H9 (cell line): ENCODE measurements around the gene C2orf92. TPM values are rescaled to one million over a fixed set of nuclear protein-coding genes. Genes with fewer than 3 reads are reported as not detected.

Experiments used
- DNase-seq: peaks from one replicate; pipeline ENCODE4 v3.0.0-alpha.2; 2017
- H2AFZ ChIP-seq: one replicate; pipeline ENCODE4 v1.6.1; 2013; ENCODE audit warnings: mild to moderate bottlenecking, low read length, control low read depth, moderate library complexity
- H2AK5ac ChIP-seq: 2 replicates; pipeline ENCODE4 v1.6.1; 2013; ENCODE audit warnings: low read length, control low read depth, mixed read lengths; ENCODE audit not compliant: insufficient read length
- H2BK120ac ChIP-seq: one replicate; pipeline ENCODE4 v1.6.1; 2013; ENCODE audit warnings: low read depth, mild to moderate bottlenecking, low read length, control low read depth, inconsistent platforms; ENCODE audit not compliant: poor library complexity, severe bottlenecking
- H2BK12ac ChIP-seq: 2 replicates; pipeline ENCODE4 v1.6.1; 2013; ENCODE audit warnings: low read length, control low read depth, mixed read lengths, low read depth; ENCODE audit not compliant: insufficient read length
- H2BK15ac ChIP-seq: 2 replicates; pipeline ENCODE4 v1.6.1; 2013; ENCODE audit warnings: low read depth, low read length, control low read depth
- H2BK20ac ChIP-seq: one replicate; pipeline ENCODE4 v1.6.1; 2013; ENCODE audit warnings: low read depth, mild to moderate bottlenecking, low read length, control low read depth, inconsistent platforms; ENCODE audit not compliant: poor library complexity, severe bottlenecking
- H2BK5ac ChIP-seq: 2 replicates; pipeline ENCODE4 v1.6.1; 2013; ENCODE audit warnings: low read length, control low read depth, mixed read lengths; ENCODE audit not compliant: insufficient read length
- H3K14ac ChIP-seq: 2 replicates; pipeline ENCODE4 v1.6.1; 2013; ENCODE audit warnings: low read length, control low read depth; ENCODE audit not compliant: insufficient read depth
- H3K18ac ChIP-seq: 2 replicates; pipeline ENCODE4 v1.6.1; 2013; ENCODE audit warnings: low read depth, mild to moderate bottlenecking, mixed read lengths, low read length, control low read depth; ENCODE audit not compliant: insufficient read length
- H3K23ac ChIP-seq: 2 replicates; pipeline ENCODE4 v1.6.1; 2013; ENCODE audit warnings: low read length, control low read depth, mixed read lengths, low read depth; ENCODE audit not compliant: insufficient read length
- H3K23me2 ChIP-seq: 2 replicates; pipeline ENCODE4 v1.6.1; 2013; ENCODE audit warnings: low read depth, mild to moderate bottlenecking, mixed read lengths, low read length, control low read depth; ENCODE audit not compliant: insufficient read length, poor library complexity, severe bottlenecking
- H3K27ac ChIP-seq: 2 replicates; pipeline ENCODE4 v1.5.1; 2013; ENCODE audit warnings: low read length, control low read depth, mixed read lengths, low read depth; ENCODE audit not compliant: insufficient read length
- H3K27me3 ChIP-seq: 2 replicates; pipeline ENCODE4 v1.6.1; 2013; ENCODE audit warnings: low read length, control low read depth, inconsistent platforms; ENCODE audit not compliant: insufficient read depth
- H3K4ac ChIP-seq: 2 replicates; pipeline ENCODE4 v1.6.1; 2013; ENCODE audit warnings: low read depth, mild to moderate bottlenecking, control low read depth, inconsistent platforms, low read length, moderate library complexity
- H3K4me1 ChIP-seq: 2 replicates; pipeline ENCODE4 v1.6.1; 2013; ENCODE audit warnings: low read length, control low read depth, inconsistent platforms; ENCODE audit not compliant: insufficient read depth
- H3K4me2 ChIP-seq: 2 replicates; pipeline ENCODE4 v1.6.1; 2013; ENCODE audit warnings: low read length, control low read depth, mixed read lengths; ENCODE audit not compliant: insufficient read length, insufficient read depth
- H3K56ac ChIP-seq: 2 replicates; pipeline ENCODE4 v1.6.1; 2013; ENCODE audit warnings: low read depth, mild to moderate bottlenecking, mixed read lengths, low read length, control low read depth; ENCODE audit not compliant: insufficient read length
- H3K79me1 ChIP-seq: 2 replicates; pipeline ENCODE4 v1.6.1; 2013; ENCODE audit warnings: low read depth, mild to moderate bottlenecking, moderate library complexity, low read length, control low read depth, inconsistent platforms; ENCODE audit not compliant: insufficient read depth, poor library complexity, severe bottlenecking
- H3K79me2 ChIP-seq: 2 replicates; pipeline ENCODE4 v1.6.1; 2013; ENCODE audit warnings: low read length, control low read depth, inconsistent platforms; ENCODE audit not compliant: insufficient read depth
- H3K9ac ChIP-seq: 2 replicates; pipeline ENCODE4 v1.6.1; 2013; ENCODE audit warnings: low read length, control low read depth, mixed read lengths; ENCODE audit not compliant: insufficient read length; ENCODE audit errors: extremely low read depth
- H3K9me3 ChIP-seq: one replicate; pipeline ENCODE4 v1.6.1; 2013; ENCODE audit warnings: low read depth, low read length, inconsistent platforms; ENCODE audit not compliant: control insufficient read depth
- H3T11ph ChIP-seq: one replicate; pipeline ENCODE4 v1.6.1; 2013; ENCODE audit warnings: mild to moderate bottlenecking, low read length, control low read depth, inconsistent platforms
- H4K20me1 ChIP-seq: one replicate; pipeline ENCODE4 v1.6.1; 2013; ENCODE audit not compliant: control insufficient read depth, insufficient read length, insufficient read depth
- H4K5ac ChIP-seq: 2 replicates; pipeline ENCODE4 v1.6.1; 2013; ENCODE audit warnings: low read depth, mild to moderate bottlenecking, mixed read lengths, low read length, control low read depth; ENCODE audit not compliant: insufficient read length
- H4K8ac ChIP-seq: replicated peaks from 2 replicates; pipeline ENCODE4 v1.6.1; 2013; ENCODE audit warnings: low read length, control low read depth, mixed read lengths, low read depth; ENCODE audit not compliant: insufficient read length
- H4K91ac ChIP-seq: 2 replicates; pipeline ENCODE4 v1.6.1; 2013; ENCODE audit warnings: low read depth, mild to moderate bottlenecking, moderate library complexity, mixed read lengths, low read length, control low read depth; ENCODE audit not compliant: insufficient read length
- H3K27ac Mint-ChIP-seq, 3 experiments: 2 replicates in 2 of 3; 3 replicates in 1 of 3; pipeline ENCODE4 v1.8.0; 2020 to 2021; ENCODE audit warnings: mixed read lengths in 3 of 3, mild to moderate bottlenecking in 1 of 3, moderate library complexity in 1 of 3
- H3K27me3 Mint-ChIP-seq: 2 replicates; pipeline ENCODE4 v1.8.0; 2021; ENCODE audit warnings: low read depth, mild to moderate bottlenecking, moderate library complexity, mixed read lengths
- H3K36me3 Mint-ChIP-seq, 3 experiments: 2 replicates in 2 of 3; 3 replicates in 1 of 3; pipeline ENCODE4 v1.8.0; 2020 to 2021; ENCODE audit warnings: low read depth in 3 of 3, mixed read lengths in 3 of 3; ENCODE audit not compliant: insufficient read depth in 1 of 3
- H3K4me1 Mint-ChIP-seq, 2 experiments: 2 replicates each; pipeline ENCODE4 v1.8.0; 2020; ENCODE audit warnings: mixed read lengths in 2 of 2
- H3K4me3 Mint-ChIP-seq, 2 experiments: 2 replicates in 1 of 2; 3 replicates in 1 of 2; pipeline ENCODE4 v1.8.0; 2020 to 2021; ENCODE audit warnings: mild to moderate bottlenecking in 2 of 2, mixed read lengths in 2 of 2, moderate library complexity in 1 of 2
- H3K9me3 Mint-ChIP-seq, 2 experiments: 2 replicates in 1 of 2; 3 replicates in 1 of 2; pipeline ENCODE4 v1.8.0; 2020; ENCODE audit warnings: mild to moderate bottlenecking in 2 of 2, mixed read lengths in 2 of 2, moderate library complexity in 1 of 2
- total RNA-seq: library from RNA; stranded (reverse); gene quantifications from 2 replicates; pipeline ENCODE4 v1.2.1, GENCODE V29; 2021
- TF ChIP-seq, protein P1 (sequence below): fragments of 200-600 bp; sonication (generic); conservative IDR thresholded peaks from 3 replicates; pipeline ENCODE4 v1.8.0; 2021; ENCODE audit warnings: antibody characterized with exemption, mild to moderate bottlenecking

C2orf92 gene
- total RNA-seq, 1 experiment from 2014 or later: 7.3 TPM

DNA sequence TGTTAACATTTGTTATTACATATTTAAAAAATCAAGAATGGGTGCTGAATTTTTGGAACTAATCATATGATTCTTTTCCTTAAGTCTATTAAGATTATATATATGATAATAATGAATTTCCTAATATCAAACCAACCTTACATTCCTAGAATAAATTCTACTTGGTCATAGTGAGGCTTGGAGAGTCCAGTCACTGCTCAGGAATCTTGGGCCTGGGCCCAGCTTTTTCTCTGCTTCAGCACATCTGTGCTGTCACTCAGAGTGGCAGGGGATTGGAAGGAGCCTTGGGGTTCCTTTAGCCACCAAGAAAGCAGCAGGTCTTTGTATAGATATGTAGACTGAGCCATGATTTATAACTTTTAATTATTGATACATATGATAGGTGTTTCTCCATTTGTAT, 24.0 kb downstream of the C2orf92 start:
- Mint-ChIP-seq H3K4me3 (no peak overlapping the region), H3K9me3 (no peaks in the 10 kb centered on the region; a peak in 1 of 5 replicates), H3K4me1 (peaks cover 23 to 24% of the 10 kb centered on the region in 2 experiments), H3K27ac (no peak overlapping the region), H3K36me3 (no peaks in the 10 kb centered on the region), H3K27me3 (no peaks in the 10 kb centered on the region)
- no peak overlapping the region for H2BK12ac ChIP-seq
- H3K27ac ChIP-seq: no peak overlapping the region
- H2AFZ ChIP-seq: no peak overlapping the region
- no peak overlapping the region for H3K4ac ChIP-seq
- H3K79me2 ChIP-seq: no peaks in the 10 kb centered on the region
- H3K23me2 ChIP-seq: no peaks in the 10 kb centered on the region
- H3K14ac ChIP-seq: no peak overlapping the region
- no peak overlapping the region for H3K4me2 ChIP-seq
- TF ChIP-seq, protein P1, sequence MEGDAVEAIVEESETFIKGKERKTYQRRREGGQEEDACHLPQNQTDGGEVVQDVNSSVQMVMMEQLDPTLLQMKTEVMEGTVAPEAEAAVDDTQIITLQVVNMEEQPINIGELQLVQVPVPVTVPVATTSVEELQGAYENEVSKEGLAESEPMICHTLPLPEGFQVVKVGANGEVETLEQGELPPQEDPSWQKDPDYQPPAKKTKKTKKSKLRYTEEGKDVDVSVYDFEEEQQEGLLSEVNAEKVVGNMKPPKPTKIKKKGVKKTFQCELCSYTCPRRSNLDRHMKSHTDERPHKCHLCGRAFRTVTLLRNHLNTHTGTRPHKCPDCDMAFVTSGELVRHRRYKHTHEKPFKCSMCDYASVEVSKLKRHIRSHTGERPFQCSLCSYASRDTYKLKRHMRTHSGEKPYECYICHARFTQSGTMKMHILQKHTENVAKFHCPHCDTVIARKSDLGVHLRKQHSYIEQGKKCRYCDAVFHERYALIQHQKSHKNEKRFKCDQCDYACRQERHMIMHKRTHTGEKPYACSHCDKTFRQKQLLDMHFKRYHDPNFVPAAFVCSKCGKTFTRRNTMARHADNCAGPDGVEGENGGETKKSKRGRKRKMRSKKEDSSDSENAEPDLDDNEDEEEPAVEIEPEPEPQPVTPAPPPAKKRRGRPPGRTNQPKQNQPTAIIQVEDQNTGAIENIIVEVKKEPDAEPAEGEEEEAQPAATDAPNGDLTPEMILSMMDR: no peak
- H3T11ph ChIP-seq: no peak overlapping the region
- H4K91ac ChIP-seq: no peak overlapping the region
- H2BK15ac ChIP-seq: no peak overlapping the region
- no peaks in the 10 kb centered on the region for H3K79me1 ChIP-seq
- no peaks in the 10 kb centered on the region for H4K20me1 ChIP-seq
- no peak overlapping the region for H3K23ac ChIP-seq
- no peak overlapping the region for H4K5ac ChIP-seq
- H2BK20ac ChIP-seq: no peak overlapping the region
- H3K18ac ChIP-seq: no peak overlapping the region
- no peaks in the 10 kb centered on the region for H3K9me3 ChIP-seq
- H3K56ac ChIP-seq: no peak overlapping the region
- no peak overlapping the region for H4K8ac ChIP-seq
- H3K9ac ChIP-seq: no peak overlapping the region
- no peaks in the 10 kb centered on the region for H3K4me1 ChIP-seq
- no peak for DNase-seq
- H3K27me3 ChIP-seq: no peaks in the 10 kb centered on the region
- H2BK5ac ChIP-seq: no peak overlapping the region
- no peak overlapping the region for H2BK120ac ChIP-seq
- H2AK5ac ChIP-seq: no peak overlapping the region
